Measurements from ENCODE around the gene THSD7A. TPM values are rescaled to one million over a fixed set of nuclear protein-coding genes. Genes with fewer than 3 reads are reported as not detected.

THSD7A gene
- total and polyA plus RNA-seq, 9 of the 15 experiments (the other 6 are each of a cell fraction or from before 2014, with no cell fraction given) = 0.01 to 0.02 TPM; not detected in 7

DNA sequence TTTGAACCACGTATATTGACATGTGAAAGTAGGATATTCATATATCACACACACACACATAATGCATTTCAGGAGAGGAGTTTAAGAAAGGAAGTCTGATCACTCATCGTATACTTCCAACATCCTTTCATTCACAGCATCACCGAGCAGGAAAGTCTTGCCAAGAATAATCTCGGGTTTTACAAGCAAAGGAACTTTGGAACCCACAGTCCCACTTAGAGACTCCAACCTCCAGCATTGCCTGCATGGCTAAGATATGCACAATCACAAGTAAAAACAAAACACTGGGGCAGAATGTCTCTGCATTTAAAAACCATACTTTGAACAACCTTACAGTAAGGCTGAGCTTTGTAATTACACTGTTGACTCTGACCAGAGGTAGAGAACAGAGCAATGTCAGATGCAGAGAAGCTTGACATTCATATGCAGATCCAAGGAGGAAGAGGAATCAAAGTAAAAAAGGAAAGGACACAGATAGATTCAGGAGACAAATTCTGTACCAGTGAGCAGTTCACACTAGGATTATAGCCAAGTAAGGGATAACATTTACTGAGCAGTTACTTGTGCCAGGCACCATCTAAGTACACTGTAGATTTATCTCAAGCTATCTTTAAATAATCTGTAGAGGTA lies 14.8 kb downstream of the THSD7A start:
- Histone ChIP-seq H3K9ac (ENCODE audit: insufficient read depth in 1 of 2, low read depth in 2 of 2, low read length in 2 of 2) (no peak overlapping the region), H3K9me3 (replicated peaks; ENCODE audit: control insufficient read depth, insufficient read depth, low read depth, low read length) (no peaks in the 10 kb centered on the region), H3K4me2 (ENCODE audit: insufficient read depth, low read length) (no peak overlapping the region), H3K4me3 (no peak overlapping the region), H2AFZ (ENCODE audit: low read depth, low read length) (no peak overlapping the region), H3K27me3 (ENCODE audit: control insufficient read depth in 2 of 2, insufficient read depth in 2 of 2, low read length in 2 of 2) (no peaks in the 10 kb centered on the region), H4K20me1 (replicated peaks; ENCODE audit: control insufficient read depth, insufficient read depth, low read length) (no peaks in the 10 kb centered on the region), H3K9me1 (ENCODE audit: control insufficient read depth, insufficient read depth, low read length) (no peaks in the 10 kb centered on the region), H3K79me2 (ENCODE audit: control insufficient read depth, insufficient read depth, low read length) (no peaks in the 10 kb centered on the region), H3K27ac (ENCODE audit: extremely low read depth, low read depth, low read length) (no peak overlapping the region), H3K4me1 (replicated peaks in 1 of 2; ENCODE audit: control insufficient read depth in 2 of 2, insufficient read depth in 2 of 2, low read length in 2 of 2) (no peaks in the 10 kb centered on the region), H3K36me3 (ENCODE audit: control insufficient read depth, insufficient read depth, low read length) (no peaks in the 10 kb centered on the region)
- in situ Hi-C loops (cut with MboI) (no loop called here), intact Hi-C loops (cut with micrococcal nuclease) (no loop called here)
- FAIRE-seq = no peak
- 5% methylated on average over 4 of the region's 4 CpGs for WGBS (ENCODE audit: insufficient coverage, low coverage, missing lambda C conversion rate)
- CTCF ChIA-PET (ENCODE audit: low intra/inter-chr PET ratio) = interaction anchor here (0.6 kb wide), 1 partner anchor 58 kb away, joined by 3 read pairs; no protein-coding TSS in a partner anchor
- POLR2A ChIA-PET = no interaction called here
- no peak for ATAC-seq
- TF ChIP-seq ZFPM2 (CRISPR knock-in tag; IDR thresholded peaks at IDR 0.05) = no peak
- no peak for TF ChIP-seq TCFL5 (CRISPR knock-in tag; conservative IDR thresholded peaks at IDR 0.05)
- no peak for TF ChIP-seq JUNB (CRISPR knock-in tag; conservative IDR thresholded peaks at IDR 0.05)
- no peak for TF ChIP-seq NELFE (IDR thresholded peaks at IDR 0.05; ENCODE audit: insufficient read depth, insufficient read length)
- TF ChIP-seq SNRNP70 (optimal IDR thresholded peaks at IDR 0.05; ENCODE audit: low read depth, low read length) = no peak
- TF ChIP-seq ZBTB7A (IDR thresholded peaks at IDR 0.05; ENCODE audit: borderline replicate concordance, control insufficient read depth, low read depth, low read length) = no peak
- no peak for TF ChIP-seq HNRNPH1 (optimal IDR thresholded peaks at IDR 0.05; ENCODE audit: low read depth, low read length)
- TF ChIP-seq ZNF695 (CRISPR knock-in tag; IDR thresholded peaks at IDR 0.05) = no peak
- TF ChIP-seq, protein P1, sequence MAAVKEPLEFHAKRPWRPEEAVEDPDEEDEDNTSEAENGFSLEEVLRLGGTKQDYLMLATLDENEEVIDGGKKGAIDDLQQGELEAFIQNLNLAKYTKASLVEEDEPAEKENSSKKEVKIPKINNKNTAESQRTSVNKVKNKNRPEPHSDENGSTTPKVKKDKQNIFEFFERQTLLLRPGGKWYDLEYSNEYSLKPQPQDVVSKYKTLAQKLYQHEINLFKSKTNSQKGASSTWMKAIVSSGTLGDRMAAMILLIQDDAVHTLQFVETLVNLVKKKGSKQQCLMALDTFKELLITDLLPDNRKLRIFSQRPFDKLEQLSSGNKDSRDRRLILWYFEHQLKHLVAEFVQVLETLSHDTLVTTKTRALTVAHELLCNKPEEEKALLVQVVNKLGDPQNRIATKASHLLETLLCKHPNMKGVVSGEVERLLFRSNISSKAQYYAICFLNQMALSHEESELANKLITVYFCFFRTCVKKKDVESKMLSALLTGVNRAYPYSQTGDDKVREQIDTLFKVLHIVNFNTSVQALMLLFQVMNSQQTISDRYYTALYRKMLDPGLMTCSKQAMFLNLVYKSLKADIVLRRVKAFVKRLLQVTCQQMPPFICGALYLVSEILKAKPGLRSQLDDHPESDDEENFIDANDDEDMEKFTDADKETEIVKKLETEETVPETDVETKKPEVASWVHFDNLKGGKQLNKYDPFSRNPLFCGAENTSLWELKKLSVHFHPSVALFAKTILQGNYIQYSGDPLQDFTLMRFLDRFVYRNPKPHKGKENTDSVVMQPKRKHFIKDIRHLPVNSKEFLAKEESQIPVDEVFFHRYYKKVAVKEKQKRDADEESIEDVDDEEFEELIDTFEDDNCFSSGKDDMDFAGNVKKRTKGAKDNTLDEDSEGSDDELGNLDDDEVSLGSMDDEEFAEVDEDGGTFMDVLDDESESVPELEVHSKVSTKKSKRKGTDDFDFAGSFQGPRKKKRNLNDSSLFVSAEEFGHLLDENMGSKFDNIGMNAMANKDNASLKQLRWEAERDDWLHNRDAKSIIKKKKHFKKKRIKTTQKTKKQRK (IDR thresholded peaks at IDR 0.05; ENCODE audit: borderline replicate concordance, low read depth, low read length) = no peak
- no peak for TF ChIP-seq ZNF134 (CRISPR knock-in tag; conservative IDR thresholded peaks at IDR 0.05)
- TF ChIP-seq, protein P2, sequence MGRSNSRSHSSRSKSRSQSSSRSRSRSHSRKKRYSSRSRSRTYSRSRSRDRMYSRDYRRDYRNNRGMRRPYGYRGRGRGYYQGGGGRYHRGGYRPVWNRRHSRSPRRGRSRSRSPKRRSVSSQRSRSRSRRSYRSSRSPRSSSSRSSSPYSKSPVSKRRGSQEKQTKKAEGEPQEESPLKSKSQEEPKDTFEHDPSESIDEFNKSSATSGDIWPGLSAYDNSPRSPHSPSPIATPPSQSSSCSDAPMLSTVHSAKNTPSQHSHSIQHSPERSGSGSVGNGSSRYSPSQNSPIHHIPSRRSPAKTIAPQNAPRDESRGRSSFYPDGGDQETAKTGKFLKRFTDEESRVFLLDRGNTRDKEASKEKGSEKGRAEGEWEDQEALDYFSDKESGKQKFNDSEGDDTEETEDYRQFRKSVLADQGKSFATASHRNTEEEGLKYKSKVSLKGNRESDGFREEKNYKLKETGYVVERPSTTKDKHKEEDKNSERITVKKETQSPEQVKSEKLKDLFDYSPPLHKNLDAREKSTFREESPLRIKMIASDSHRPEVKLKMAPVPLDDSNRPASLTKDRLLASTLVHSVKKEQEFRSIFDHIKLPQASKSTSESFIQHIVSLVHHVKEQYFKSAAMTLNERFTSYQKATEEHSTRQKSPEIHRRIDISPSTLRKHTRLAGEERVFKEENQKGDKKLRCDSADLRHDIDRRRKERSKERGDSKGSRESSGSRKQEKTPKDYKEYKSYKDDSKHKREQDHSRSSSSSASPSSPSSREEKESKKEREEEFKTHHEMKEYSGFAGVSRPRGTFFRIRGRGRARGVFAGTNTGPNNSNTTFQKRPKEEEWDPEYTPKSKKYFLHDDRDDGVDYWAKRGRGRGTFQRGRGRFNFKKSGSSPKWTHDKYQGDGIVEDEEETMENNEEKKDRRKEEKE (IDR thresholded peaks at IDR 0.05; ENCODE audit: borderline replicate concordance in 1 of 2, control insufficient read depth in 1 of 2, low read depth in 2 of 2, low read length in 1 of 2) = no peak
- TF ChIP-seq, protein P3, sequence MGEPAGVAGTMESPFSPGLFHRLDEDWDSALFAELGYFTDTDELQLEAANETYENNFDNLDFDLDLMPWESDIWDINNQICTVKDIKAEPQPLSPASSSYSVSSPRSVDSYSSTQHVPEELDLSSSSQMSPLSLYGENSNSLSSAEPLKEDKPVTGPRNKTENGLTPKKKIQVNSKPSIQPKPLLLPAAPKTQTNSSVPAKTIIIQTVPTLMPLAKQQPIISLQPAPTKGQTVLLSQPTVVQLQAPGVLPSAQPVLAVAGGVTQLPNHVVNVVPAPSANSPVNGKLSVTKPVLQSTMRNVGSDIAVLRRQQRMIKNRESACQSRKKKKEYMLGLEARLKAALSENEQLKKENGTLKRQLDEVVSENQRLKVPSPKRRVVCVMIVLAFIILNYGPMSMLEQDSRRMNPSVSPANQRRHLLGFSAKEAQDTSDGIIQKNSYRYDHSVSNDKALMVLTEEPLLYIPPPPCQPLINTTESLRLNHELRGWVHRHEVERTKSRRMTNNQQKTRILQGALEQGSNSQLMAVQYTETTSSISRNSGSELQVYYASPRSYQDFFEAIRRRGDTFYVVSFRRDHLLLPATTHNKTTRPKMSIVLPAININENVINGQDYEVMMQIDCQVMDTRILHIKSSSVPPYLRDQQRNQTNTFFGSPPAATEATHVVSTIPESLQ (CRISPR knock-in tag; IDR thresholded peaks at IDR 0.05) = no peak
- BruUV-seq (replicated peaks) = no TSS peak
- no peak for DNase-seq (ENCODE audit: extremely low read depth in 1 of 4, low spot score in 3 of 4)
